H1 (cell line): ENCODE measurements around the gene TMEM237. TPM values are rescaled to one million over a fixed set of nuclear protein-coding genes. Genes with fewer than 3 reads are reported as not detected.

ENCODE experiments used
- CTCF ChIA-PET: fragments of 300-600 bp; sonication (Branson Sonifier 250); formaldehyde crosslinking; loops from one replicate; lab custom pipeline; 2021; ENCODE audit not compliant: partially characterized antibody; lab: Charles Lee
- POLR2A ChIA-PET: fragments of 300-600 bp; sonication (Branson Sonifier 250); formaldehyde crosslinking; loops from one replicate; lab custom pipeline; 2021; ENCODE audit warnings: inconsistent platforms; ENCODE audit not compliant: partially characterized antibody; lab: Charles Lee
- DNase-seq, 2 experiments: peaks; one replicate each; pipeline versions ENCODE4 v3.0.0 to v3.0.0-alpha.2; 2010 to 2022; ENCODE audit warnings: low spot score in 2 of 2, low read depth in 1 of 2, mixed read lengths in 1 of 2
- FAIRE-seq: peaks from 2 replicates; lab custom pipeline; 2011; peaks lifted over from hg19 to GRCh38; lab: Jason Lieb, UNC
- H2AFZ ChIP-seq: 2 replicates; pipeline ENCODE4 v1.8.1; 2012; ENCODE audit warnings: low read length, inconsistent platforms
- H2AK5ac ChIP-seq: 2 replicates; pipeline ENCODE4 v1.6.1; 2013; ENCODE audit warnings: low read depth, low read length
- H2BK120ac ChIP-seq: replicated peaks from 2 replicates; pipeline ENCODE3; 2013; ENCODE audit warnings: low read depth, low read length, inconsistent platforms
- H2BK12ac ChIP-seq: 2 replicates; pipeline ENCODE4 v1.6.1; 2013; ENCODE audit warnings: low read depth, low read length
- H2BK15ac ChIP-seq: 2 replicates; pipeline ENCODE4 v1.6.1; 2013; ENCODE audit warnings: low read length
- H2BK20ac ChIP-seq: 2 replicates; pipeline ENCODE4 v1.6.1; 2013; ENCODE audit warnings: low read length
- H2BK5ac ChIP-seq: 2 replicates; pipeline ENCODE4 v1.6.1; 2013; ENCODE audit warnings: low read depth, low read length
- H3K14ac ChIP-seq: 2 replicates; pipeline ENCODE4 v1.6.1; 2013; ENCODE audit warnings: inconsistent platforms; ENCODE audit not compliant: insufficient read length
- H3K18ac ChIP-seq: 2 replicates; pipeline ENCODE4 v1.6.1; 2013; ENCODE audit warnings: low read length; ENCODE audit errors: extremely low read depth
- H3K23ac ChIP-seq: 2 replicates; pipeline ENCODE4 v1.6.1; 2013; ENCODE audit warnings: inconsistent platforms; ENCODE audit not compliant: insufficient read length
- H3K23me2 ChIP-seq: 2 replicates; pipeline ENCODE4 v1.6.1; 2013; ENCODE audit warnings: low read depth, low read length
- H3K27ac ChIP-seq: 2 replicates; pipeline ENCODE4 v1.6.1; 2011; ENCODE audit warnings: low read depth, low read length, inconsistent platforms
- H3K27me3 ChIP-seq, 4 experiments: replicated peaks in 1 of 4; 1 replicate in 1 of 4; 2 replicates in 3 of 4; pipeline versions ENCODE4 v1.6.1 to v1.8.1; 2011 to 2013; ENCODE audit warnings: low read length in 3 of 4, mild to moderate bottlenecking in 3 of 4, inconsistent platforms in 2 of 4, mixed read lengths in 2 of 4, moderate library complexity in 1 of 4; ENCODE audit not compliant: control insufficient read depth in 3 of 4, insufficient read depth in 3 of 4; ENCODE audit errors: extremely low read depth in 1 of 4
- H3K36me3 ChIP-seq, 4 experiments: 2 replicates each; pipeline versions ENCODE4 v1.6.1 to v1.8.1; 2011 to 2013; ENCODE audit warnings: mild to moderate bottlenecking in 4 of 4, low read length in 3 of 4, moderate library complexity in 2 of 4, control low read depth in 1 of 4, inconsistent platforms in 1 of 4; ENCODE audit not compliant: insufficient read depth in 4 of 4, control insufficient read depth in 2 of 4
- H3K4ac ChIP-seq: replicated peaks from 2 replicates; pipeline ENCODE3; 2013; ENCODE audit warnings: low read length, low read depth, mixed read lengths, inconsistent platforms; ENCODE audit not compliant: insufficient read length
- H3K4me1 ChIP-seq, 4 experiments: replicated peaks in 1 of 4; 1 replicate in 1 of 4; 2 replicates in 3 of 4; pipeline versions ENCODE4 v1.6.1 to v1.8.1; 2011 to 2013; ENCODE audit warnings: low read length in 3 of 4, inconsistent platforms in 2 of 4, mixed read lengths in 1 of 4; ENCODE audit not compliant: insufficient read depth in 4 of 4, control insufficient read depth in 3 of 4
- H3K4me2 ChIP-seq, 2 experiments: 2 replicates each; pipeline versions ENCODE4 v1.6.1 to v1.8.1; 2011 to 2013; ENCODE audit warnings: low read depth in 2 of 2, low read length in 2 of 2, control low read depth in 1 of 2, inconsistent platforms in 1 of 2, mild to moderate bottlenecking in 1 of 2; ENCODE audit not compliant: insufficient read depth in 1 of 2
- H3K4me3 ChIP-seq, 4 experiments: fragments of 200-600, 300-600 bp in 1 of 4; sonication (generic), shearing (Covaris generic), sonication (Bioruptor Twin) in 1 of 4; 2 replicates each; pipeline versions ENCODE4 v1.5.1 to v1.8.1; 2011 to 2016; ENCODE audit warnings: low read length in 4 of 4, low read depth in 3 of 4, control low read depth in 2 of 4, inconsistent platforms in 2 of 4, mild to moderate bottlenecking in 2 of 4, mixed read lengths in 1 of 4, moderate library complexity in 1 of 4; ENCODE audit not compliant: insufficient read depth in 2 of 4; ENCODE audit errors: extremely low read depth in 1 of 4
- H3K56ac ChIP-seq: replicated peaks from 2 replicates; pipeline ENCODE3; 2013; ENCODE audit warnings: low read depth, mild to moderate bottlenecking, mixed read lengths, low read length, inconsistent platforms; ENCODE audit not compliant: insufficient read length
- H3K79me1 ChIP-seq: 2 replicates; pipeline ENCODE4 v1.6.1; 2013; ENCODE audit warnings: low read depth, low read length, control low read depth
- H3K79me2 ChIP-seq, 2 experiments: 2 replicates each; pipeline versions ENCODE4 v1.6.1 to v1.8.1; 2012 to 2013; ENCODE audit warnings: low read length in 2 of 2, mild to moderate bottlenecking in 2 of 2, inconsistent platforms in 1 of 2; ENCODE audit not compliant: insufficient read depth in 2 of 2, control insufficient read depth in 1 of 2
- H3K9ac ChIP-seq, 4 experiments: replicated peaks in 1 of 4; 1 replicate in 1 of 4; 2 replicates in 3 of 4; pipeline versions ENCODE4 v1.6.1 to v1.8.1; 2011 to 2013; ENCODE audit warnings: low read depth in 3 of 4, low read length in 3 of 4, control low read depth in 2 of 4, mild to moderate bottlenecking in 2 of 4, moderate library complexity in 2 of 4, inconsistent platforms in 1 of 4; ENCODE audit errors: extremely low read depth in 1 of 4
- H3K9me3 ChIP-seq, 2 experiments: 2 replicates each; pipeline versions ENCODE4 v1.6.1 to v1.8.1; 2012 to 2013; ENCODE audit warnings: mild to moderate bottlenecking in 2 of 2, moderate library complexity in 2 of 2, control low read depth in 1 of 2, inconsistent platforms in 1 of 2, low read depth in 1 of 2, low read length in 1 of 2, mixed read lengths in 1 of 2; ENCODE audit not compliant: insufficient read depth in 2 of 2
- H4K20me1 ChIP-seq, 2 experiments: replicated peaks in 1 of 2; 2 replicates each; pipeline versions ENCODE3 to v1.8.1; 2011 to 2013; ENCODE audit warnings: inconsistent platforms in 2 of 2, low read length in 2 of 2, mild to moderate bottlenecking in 1 of 2; ENCODE audit not compliant: insufficient read depth in 2 of 2, control insufficient read depth in 1 of 2
- H4K5ac ChIP-seq: 2 replicates; pipeline ENCODE4 v1.6.1; 2013; ENCODE audit warnings: low read length, low read depth, mixed read lengths, inconsistent platforms; ENCODE audit not compliant: insufficient read length
- H4K8ac ChIP-seq: 2 replicates; pipeline ENCODE4 v1.8.0; 2013; ENCODE audit warnings: mild to moderate bottlenecking, moderate library complexity, low read length, inconsistent platforms; ENCODE audit not compliant: insufficient read depth; ENCODE audit errors: extremely low read depth
- H4K91ac ChIP-seq: replicated peaks from 2 replicates; pipeline ENCODE3; 2013; ENCODE audit warnings: low read length, mixed read lengths, inconsistent platforms; ENCODE audit not compliant: insufficient read length
- CREB1 ChIP-seq: IDR thresholded peaks from 2 replicates; pipeline ENCODE4 v1.6.1; 2012; ENCODE audit warnings: inconsistent platforms
- CTCF ChIP-seq, 3 experiments: IDR thresholded peaks; 1 replicate in 2 of 3; 2 replicates in 1 of 3; pipeline versions ENCODE4 v1.5.1 to v1.6.1; 2011; ENCODE audit warnings: low read length in 3 of 3, mild to moderate bottlenecking in 3 of 3, inconsistent platforms in 2 of 3, low read depth in 1 of 3, moderate library complexity in 1 of 3; ENCODE audit not compliant: insufficient read depth in 1 of 3; ENCODE audit errors: control extremely low read depth in 1 of 3
- POU5F1 ChIP-seq: IDR thresholded peaks from 2 replicates; pipeline ENCODE4 v1.6.1; 2011; ENCODE audit warnings: low read depth, mild to moderate bottlenecking, low read length, moderate library complexity
- RAD21 ChIP-seq, 2 experiments: IDR thresholded peaks in 1 of 2; conservative IDR thresholded peaks in 1 of 2; 2 replicates each; pipeline ENCODE4 v1.6.1; 2011; ENCODE audit warnings: low read depth in 2 of 2, low read length in 2 of 2, improper control_type of control experiment in 1 of 2, inconsistent platforms in 1 of 2, mild to moderate bottlenecking in 1 of 2, moderate library complexity in 1 of 2
- YY1 ChIP-seq: IDR thresholded peaks from 2 replicates; pipeline ENCODE4 v1.6.1; 2011; ENCODE audit warnings: low read depth, mild to moderate bottlenecking, low read length
- WGBS, 2 experiments: shearing (Covaris generic) in 1 of 2; methylation state at CpG; one replicate each; pipeline versions ENCODE4 v1.1.6 to v1.1.7; 2013 to 2015; ENCODE audit warnings: low lambda C conversion rate in 2 of 2, mixed read lengths in 2 of 2, inconsistent platforms in 1 of 2, low coverage in 1 of 2, missing lambda C conversion rate in 1 of 2; ENCODE audit not compliant: insufficient replicate concordance in 2 of 2, insufficient coverage in 1 of 2, insufficient read length in 1 of 2; ENCODE audit errors: extremely low coverage in 1 of 2, missing lambda C conversion rate in 1 of 2; 5-methylcytosine and 5-hydroxymethylcytosine counted together
- polyA plus RNA-seq, 7 experiments: library from polyadenylated mRNA; depleted of rRNA in 3 of 7; stranded (reverse) in 5 of 7; unstranded in 2 of 7; fragments of >200 nt in 5 of 7; fragments of 200-250 nt in 2 of 7; gene quantifications; 1 replicate in 5 of 7; 2 replicates in 1 of 7; 4 replicates in 1 of 7; pipeline versions ENCODE4 v1.2.1 to v1.2.3, GENCODE V29; 2011 to 2013; ENCODE audit warnings: missing spikeins in 2 of 7, mixed read lengths in 2 of 7
- total RNA-seq: library from RNA; stranded (reverse); fragmentation: NEBNext Ultra II Directional; extraction: Animal tissue kit (Norgen Biotek cat#: 25700); gene quantifications from 2 replicates; pipeline ENCODE4 v1.2.1, GENCODE V29; 2021

The TMEM237 gene
- total and polyA plus RNA-seq, 2 of the 8 experiments (the other 6 are each of a cell fraction or from before 2014, with no cell fraction given), result 26.1 to 41.0 TPM

GRCh38 chr2:201680743-201681142 is 37.4 kb upstream of the TMEM237 start:
- Histone ChIP-seq H3K27ac (no peak overlapping the region), H2BK5ac (no peak overlapping the region), H3K27me3 (no peaks in the 10 kb centered on the region), H3K4me1 (peaks cover 0 to 3% (median under 1%) of the 10 kb centered on the region in 4 experiments; a peak in 2 of 7 replicates), H4K5ac (no peak overlapping the region), H3K56ac (no peak overlapping the region), H2BK20ac (no peak overlapping the region), H4K20me1 (no peaks in the 10 kb centered on the region), H3K14ac (no peak overlapping the region), H2AFZ (no peak overlapping the region), H2BK15ac (no peak overlapping the region), H3K4me2 (no peak overlapping the region), H4K8ac (no peak overlapping the region; the same call in 1 of the 2 replicates), H3K18ac (no peak overlapping the region), H3K4ac (no peak overlapping the region), H3K9me3 (no peaks in the 10 kb centered on the region), H4K91ac (no peak overlapping the region), H2BK120ac (no peak overlapping the region), H2BK12ac (no peak overlapping the region), H3K4me3 (no peak overlapping the region), H3K79me2 (no peaks in the 10 kb centered on the region), H3K9ac (no peak overlapping the region), H3K23ac (no peak overlapping the region), H3K36me3 (no peaks in the 10 kb centered on the region), H3K23me2 (no peaks in the 10 kb centered on the region; the same call in 1 of the 2 replicates), H2AK5ac (no peak overlapping the region), H3K79me1 (no peaks in the 10 kb centered on the region)
- ChIA-PET POLR2A (interaction anchor here (0.9 kb wide), 1 partner anchor 240 kb away, joined by 3 read pairs; no protein-coding TSS in a partner anchor), CTCF (interaction anchor here (0.7 to 6.2 kb wide), 9 partner anchors 8 to 29 kb away, joined by 3 to 37 read pairs (median 4); no protein-coding TSS in a partner anchor)
- 31% methylated on average over 9 of the region's 9 CpGs; no CpG with 5 or more reads in 1 of the 2 experiments for WGBS, 2 experiments
- peak; percentile 25 to 85 for DNase-seq
- FAIRE-seq, result peak; percentile 95
- TF ChIP-seq POU5F1 (no peak), RAD21 (IDR thresholded peaks at IDR 0.05 in 1 of 2, conservative IDR thresholded peaks at IDR 0.05 in 1 of 2; ENCODE audit: low read depth in 2 of 2, low read length in 2 of 2) (peak; percentile 63 to 72), CREB1 (peak; percentile 62; the same call in 1 of the 2 replicates), YY1 (0 out of 2 replicates have a peak, but pooled peaks have one; percentile 16), CTCF (IDR thresholded peaks at IDR 0.05; ENCODE audit: control extremely low read depth in 1 of 3, insufficient read depth in 1 of 3, low read depth in 1 of 3, low read length in 3 of 3) (peak; percentile 91 to 99 (median 97))
